Activated T-helper 1 cell treated with anti-CD3 and anti-CD28 coated beads, Interleukin-2, amount 50 U/mL, for 16 hours (primary cell): ENCODE results near the gene TRIM5.
"Not testable (repeated sequence)": the region's sequence is repeated elsewhere in the genome, so short reads cannot be mapped to it uniquely, and the experiment has no call there.

Experiments used
- DNase-seq, 2 donors: peaks; one replicate each; pipeline ENCODE4 v3.0.0-alpha.2; 2020; ENCODE audit warnings: low read depth in 1 of 2, low spot score in 1 of 2

TRIM5 gene

GRCh38 chr11:5689551-5689983 lies 4.7 kb upstream of the TRIM5 start, which contains the start of gene TRIM22:
Gene TRIM22 (plus strand): TSS chr11:5689790. CDS start chr11:5696233, 6,443 bp downstream.
- DNase-seq = no peak

GRCh38 chr11:5688482-5688881 lies 3.6 kb upstream of the TRIM5 start:
- no peak for DNase-seq

GRCh38 chr11:5686426-5686825 lies 1.6 kb upstream of the TRIM5 start:
- DNase-seq = no peak

- no peak for DNase-seq
Measured at GRCh38 chr11:5684036-5684645, 733 bp downstream of the TRIM5 start.

GRCh38 chr11:5683620-5684019 lies 1.3 kb downstream of the TRIM5 start:
- not testable (repeated sequence) for DNase-seq

- DNase-seq = not testable (repeated sequence)
Measured at GRCh38 chr11:5682890-5683441, 1.9 kb downstream of the TRIM5 start.

- no peak for DNase-seq
Measured at GRCh38 chr11:5679811-5680210, 5.1 kb downstream of the TRIM5 start.

GRCh38 chr11:5674391-5674790 lies 10.5 kb downstream of the TRIM5 start:
- DNase-seq = no peak

GRCh38 chr11:5671831-5672230 lies 13.0 kb downstream of the TRIM5 start:
- DNase-seq = no peak

GRCh38 chr11:5666402-5666793 lies 18.5 kb downstream of the TRIM5 start:
- DNase-seq = no peak

- no peak for DNase-seq
Measured at GRCh38 chr11:5665746-5666401, 19.0 kb downstream of the TRIM5 start.

- DNase-seq = no peak
Measured at GRCh38 chr11:5665051-5665570, 19.8 kb downstream of the TRIM5 start.

GRCh38 chr11:5663511-5663910 lies 21.4 kb downstream of the TRIM5 start:
- no peak for DNase-seq

GRCh38 chr11:5658318-5658717 lies 26.6 kb downstream of the TRIM5 start:
- DNase-seq = no peak

GRCh38 chr11:5656956-5657355 lies 27.9 kb downstream of the TRIM5 start:
- not testable (repeated sequence) for DNase-seq

GRCh38 chr11:5655474-5655873 lies 29.4 kb downstream of the TRIM5 start:
- no peak for DNase-seq

GRCh38 chr11:5646139-5646538 lies 38.7 kb downstream of the TRIM5 start:
- no peak for DNase-seq

GRCh38 chr11:5643585-5643984 lies 41.3 kb downstream of the TRIM5 start:
- no peak for DNase-seq

- no peak for DNase-seq
Measured at GRCh38 chr11:5639953-5640352, 44.9 kb downstream of the TRIM5 start.

GRCh38 chr11:5631969-5632635 lies 52.8 kb downstream of the TRIM5 start:
- DNase-seq = no peak

- DNase-seq = no peak
Measured at GRCh38 chr11:5631417-5631816, 53.5 kb downstream of the TRIM5 start.

GRCh38 chr11:5626196-5626595 lies 58.7 kb downstream of the TRIM5 start:
- DNase-seq = no peak
